GM23338 (cell line): Measurements from ENCODE around the gene HOXD1.

ENCODE experiments used
- CTCF ChIP-seq, 2 experiments: fragments of 200-600 bp in 1 of 2; sonication (generic) in 1 of 2; conservative IDR thresholded peaks; 2 replicates each; pipeline versions ENCODE4 v1.5.1 to v1.6.1; 2016 to 2017; ENCODE audit warnings: antibody characterized with exemption in 2 of 2, low read depth in 2 of 2, mild to moderate bottlenecking in 2 of 2, moderate library complexity in 1 of 2
- EZH2 ChIP-seq: fragments of 200-600 bp; sonication (generic); IDR thresholded peaks from one replicate; pipeline ENCODE4 v1.8.0; 2017; ENCODE audit warnings: antibody characterized with exemption, mild to moderate bottlenecking, low read depth; ENCODE audit not compliant: unreplicated experiment
- POLR2AphosphoS5 ChIP-seq: IDR thresholded peaks from 2 replicates; pipeline ENCODE4 v1.6.1; 2016; ENCODE audit warnings: antibody characterized with exemption, low read depth
- REST ChIP-seq: IDR thresholded peaks from one replicate; pipeline ENCODE4 v1.6.1; 2018; ENCODE audit warnings: antibody characterized with exemption; ENCODE audit not compliant: unreplicated experiment
- ZNF462 ChIP-seq: fragments of 250-450 bp; sonication (Bioruptor Pico); IDR thresholded peaks from 2 replicates; pipeline ENCODE4 v1.5.0; 2020; ENCODE audit warnings: mild to moderate bottlenecking, moderate library complexity

GRCh38 chr2:176164201-176164600 lies 24.3 kb upstream of the HOXD1 start:
- TF ChIP-seq REST (no peak), EZH2 (peak; percentile 96), CTCF (conservative IDR thresholded peaks at IDR 0.05; ENCODE audit: low read depth in 2 of 2) (no peak), ZNF462 (CRISPR knock-in tag) (no peak), POLR2AphosphoS5 (no peak)
